HL-60 (cell line): ENCODE results near the gene FAM118A.

ENCODE experiments used
- CTCF ChIP-seq: IDR thresholded peaks from one replicate; pipeline ENCODE4 v1.5.1; 2011; ENCODE audit warnings: low read length, control low read depth, inconsistent platforms; ENCODE audit not compliant: insufficient read depth
- POLR2AphosphoS5 ChIP-seq: IDR thresholded peaks from 2 replicates; pipeline ENCODE4 v1.6.1; 2012; ENCODE audit warnings: low read depth

- TF ChIP-seq POLR2AphosphoS5 (no peak), CTCF (no peak)
Measured at GRCh38 chr22:45358127-45358526, 48.4 kb downstream of the FAM118A start.
